Stimulated activated memory B cell treated with anti-CD40 and anti-IgM and Interleukin-4, amounts not matched to agents 10 μg/mL and 1 μg/mL and 100 μg/mL, for 72 hours (primary cell): ENCODE measurements around the gene AKT1.
"Not testable (repeated sequence)": the region's sequence is repeated elsewhere in the genome, so short reads cannot be mapped to it uniquely, and the experiment has no call there.

ENCODE experiments used
- ATAC-seq: fragments of 150-1000 bp; cut with Tn5 transposase; 2 replicates; pipeline ENCODE4 v1.10.0; 2021
- H3K27ac Mint-ChIP-seq: one replicate; pipeline ENCODE4 v1.8.0; 2022; ENCODE audit warnings: mild to moderate bottlenecking, mixed read lengths
- H3K27me3 Mint-ChIP-seq: one replicate; pipeline ENCODE4 v1.8.0; 2022; ENCODE audit warnings: mixed read lengths
- H3K36me3 Mint-ChIP-seq: one replicate; pipeline ENCODE4 v1.8.0; 2022; ENCODE audit warnings: mixed read lengths
- H3K4me1 Mint-ChIP-seq: one replicate; pipeline ENCODE4 v1.8.0; 2022; ENCODE audit warnings: mixed read lengths
- H3K4me3 Mint-ChIP-seq: one replicate; pipeline ENCODE4 v1.8.0; 2022; ENCODE audit warnings: mild to moderate bottlenecking, moderate library complexity, mixed read lengths
- H3K9me3 Mint-ChIP-seq: one replicate; pipeline ENCODE4 v1.8.0; 2022; ENCODE audit warnings: mixed read lengths

Gene AKT1

DNA sequence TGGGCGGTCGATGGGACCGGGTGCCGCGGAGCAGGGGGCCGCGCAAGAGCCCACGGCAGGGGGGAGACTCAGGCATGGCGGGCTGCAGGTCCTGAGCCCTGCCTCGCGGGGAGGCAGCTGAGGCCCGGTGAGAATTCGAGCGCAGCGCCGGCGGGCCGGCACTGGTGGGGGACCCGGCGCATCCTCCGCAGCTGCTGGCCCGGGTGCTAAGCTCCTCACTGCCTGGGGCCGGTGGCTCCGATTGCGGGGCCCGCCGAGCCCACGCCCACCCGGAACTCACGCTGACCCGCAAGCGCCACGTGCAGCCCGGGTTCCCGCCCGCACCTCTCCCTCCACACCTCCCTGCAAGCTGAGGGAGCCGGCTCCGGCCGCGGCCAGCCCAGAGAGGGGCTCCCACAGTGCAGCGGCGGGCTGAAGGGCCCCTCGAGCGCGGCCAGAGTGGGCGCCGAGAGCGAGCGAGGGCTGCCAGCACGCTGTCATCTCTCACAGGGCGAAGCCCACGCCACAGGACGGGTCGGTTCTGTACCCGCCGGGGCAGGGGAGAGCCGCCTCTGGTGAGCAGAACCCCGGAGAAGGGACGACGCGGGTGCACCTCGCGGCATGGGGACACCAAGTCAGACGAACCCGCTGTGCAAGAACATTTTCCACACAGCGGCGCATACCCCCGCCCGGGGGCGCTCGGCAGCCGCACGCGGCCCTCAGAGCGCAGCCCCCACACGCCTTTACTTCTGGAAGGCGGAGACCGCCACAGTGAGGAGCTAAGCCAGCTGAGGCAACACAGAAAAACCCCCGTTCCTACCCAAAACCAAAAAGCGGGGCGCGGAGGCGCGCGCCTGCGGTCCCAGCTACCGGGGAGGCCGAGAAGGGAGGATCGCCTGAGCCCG is 43.8 kb downstream of the AKT1 start:
- no peak for ATAC-seq
- Mint-ChIP-seq H3K4me1 (peaks cover 41% of the 10 kb centered on the region), H3K27me3 (no peaks in the 10 kb centered on the region), H3K4me3 (peak overlapping the region; percentile 80), H3K36me3 (peaks cover 10% of the 10 kb centered on the region), H3K27ac (peak overlapping the region; percentile 72), H3K9me3 (no peaks in the 10 kb centered on the region)

DNA sequence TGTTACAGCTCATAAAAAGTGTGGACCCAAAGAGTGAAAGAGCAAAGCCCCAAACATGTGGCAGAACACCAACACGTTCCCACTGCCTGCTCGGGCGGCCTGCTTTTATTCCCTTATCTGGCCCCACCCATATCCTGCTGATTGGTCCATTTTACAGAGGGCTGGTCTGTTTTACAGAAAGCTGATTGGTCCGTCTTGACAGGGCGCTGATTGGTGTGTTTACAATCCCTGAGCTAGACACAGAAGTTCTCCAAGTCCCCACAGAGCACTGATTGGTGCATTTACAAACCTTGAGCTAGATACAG is 44.8 kb downstream of the AKT1 start:
- H3K4me3 Mint-ChIP-seq, ATAC-seq, H3K9me3 Mint-ChIP-seq, H3K27me3 Mint-ChIP-seq, H3K27ac Mint-ChIP-seq, H3K36me3 Mint-ChIP-seq: not testable (repeated sequence)
- H3K4me1 Mint-ChIP-seq = peaks cover 39% of the 10 kb centered on the region

DNA sequence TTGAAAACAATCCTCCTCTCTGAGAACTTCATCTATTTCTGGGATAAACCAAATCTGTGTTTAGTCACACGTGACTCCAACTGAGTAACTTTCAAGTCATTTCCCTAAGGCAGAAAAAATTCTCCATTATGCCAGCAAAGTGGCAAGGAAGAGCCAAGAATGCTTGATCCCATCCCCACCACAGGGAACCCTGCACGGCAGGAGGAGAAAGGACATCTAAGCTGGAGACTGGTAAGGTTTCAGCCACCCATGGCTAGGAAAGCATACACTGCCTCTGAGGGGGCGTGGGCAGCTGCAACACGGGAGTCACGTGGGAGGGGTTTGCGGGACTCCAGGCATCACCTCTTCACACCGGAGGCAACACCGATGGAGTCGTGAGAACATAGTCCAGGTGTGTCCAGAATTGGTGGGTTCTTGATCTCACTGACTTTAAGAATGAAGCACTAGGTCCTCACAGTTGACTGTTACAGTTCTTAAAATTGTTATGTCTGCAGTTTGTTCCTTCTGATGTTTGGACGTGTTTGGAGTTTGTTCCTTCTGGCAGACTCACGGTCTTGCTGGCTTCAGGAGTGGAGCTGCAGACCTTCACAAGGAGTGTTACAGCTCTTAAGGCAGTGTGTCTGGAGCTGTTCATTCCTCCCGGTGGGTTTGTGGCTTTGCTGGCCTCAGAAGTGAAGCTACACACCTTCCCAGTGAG is 45.3 kb downstream of the AKT1 start:
- peaks cover 4% of the 10 kb centered on the region for H3K36me3 Mint-ChIP-seq
- no peak overlapping the region for H3K4me3 Mint-ChIP-seq
- H3K27ac Mint-ChIP-seq = no peak overlapping the region

DNA sequence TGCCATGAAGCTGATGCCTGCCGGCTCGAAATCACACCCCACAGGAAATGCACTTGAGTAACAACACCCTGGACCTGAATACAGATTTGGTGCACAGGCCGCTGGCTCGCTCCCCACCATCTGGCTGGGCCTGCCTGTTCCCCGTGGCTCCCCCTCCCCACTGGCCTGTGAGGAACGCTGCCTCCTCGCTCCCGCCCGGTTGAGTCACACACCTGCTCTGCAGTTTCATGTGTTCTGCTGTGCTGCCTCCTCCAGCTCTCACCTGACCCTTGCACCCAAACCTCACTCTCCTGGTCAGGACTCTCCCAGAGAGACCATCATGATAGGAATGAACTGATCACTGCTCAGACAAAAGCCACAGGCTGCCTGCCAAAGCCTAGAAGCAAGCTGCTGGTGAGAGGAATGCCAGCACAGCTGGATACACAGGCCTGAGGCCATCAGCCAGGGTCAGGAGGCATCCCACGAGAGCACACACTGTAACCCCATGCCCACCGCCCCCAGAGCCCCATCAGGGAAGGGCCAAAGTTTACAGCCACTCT is 46.4 kb downstream of the AKT1 start:
- ATAC-seq = no peak
- Mint-ChIP-seq H3K36me3 (no peaks in the 10 kb centered on the region), H3K4me1 (peaks cover 27% of the 10 kb centered on the region), H3K4me3 (no peak overlapping the region), H3K9me3 (no peaks in the 10 kb centered on the region), H3K27me3 (no peaks in the 10 kb centered on the region), H3K27ac (peak overlapping the region; percentile 17)

More for the DNA sequence above, 45.3 kb downstream of the AKT1 start:
- Mint-ChIP-seq H3K4me1 (peaks cover 38% of the 10 kb centered on the region), H3K27me3 (no peaks in the 10 kb centered on the region), H3K9me3 (no peaks in the 10 kb centered on the region)
- no peak for ATAC-seq

DNA sequence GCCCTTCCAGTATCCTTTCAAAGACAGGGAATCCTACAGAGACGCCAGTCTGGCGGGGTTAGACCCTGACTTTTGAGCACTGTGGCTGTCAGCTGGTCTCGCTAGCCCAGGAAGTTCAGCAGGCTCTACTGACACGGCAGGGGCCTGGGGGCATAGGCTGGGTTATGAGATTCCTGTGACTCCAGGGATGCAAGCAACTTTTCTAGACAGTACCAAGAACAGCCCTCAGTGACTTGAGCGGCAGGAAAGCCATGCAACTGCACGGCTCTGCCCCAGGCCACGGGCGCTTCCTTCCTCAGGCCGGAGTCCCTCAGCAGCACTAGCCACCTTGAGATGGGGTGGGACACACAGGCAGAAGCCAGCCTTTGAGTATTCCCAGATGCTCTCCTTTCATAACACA is 47.7 kb downstream of the AKT1 start:
- Mint-ChIP-seq H3K27me3 (peaks cover 6% of the 10 kb centered on the region), H3K4me3 (no peak overlapping the region), H3K36me3 (no peaks in the 10 kb centered on the region), H3K27ac (no peak overlapping the region), H3K9me3 (no peaks in the 10 kb centered on the region), H3K4me1 (peaks cover 19% of the 10 kb centered on the region)
- no peak for ATAC-seq

DNA sequence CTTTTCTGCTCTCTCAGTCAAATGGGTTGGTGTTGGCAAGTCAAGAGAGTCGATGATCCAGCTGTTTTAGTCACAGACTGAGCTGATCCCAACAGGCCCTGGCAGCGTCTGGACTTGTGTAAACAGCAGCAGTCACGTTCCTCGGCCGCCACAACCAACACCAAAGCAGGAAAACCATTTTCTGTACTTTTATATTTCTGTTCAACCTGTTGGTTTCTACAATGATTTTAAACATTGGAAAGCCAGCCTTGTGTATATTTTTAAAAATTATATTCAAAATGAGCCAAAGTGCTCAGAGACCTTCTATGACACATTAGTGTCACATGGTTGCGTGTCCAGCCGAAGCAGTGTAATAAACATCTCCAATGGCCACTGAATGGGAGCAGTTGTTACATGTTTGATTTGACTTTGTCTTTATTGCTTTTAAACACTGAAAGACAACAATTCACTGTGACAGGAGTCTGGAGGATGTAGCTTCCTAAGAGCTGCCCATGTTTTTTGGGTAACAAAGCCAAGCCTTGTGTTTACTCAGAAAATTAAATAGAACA is 48.5 kb downstream of the AKT1 start:
- peaks cover 15% of the 10 kb centered on the region for H3K27me3 Mint-ChIP-seq
- ATAC-seq = no peak
- no peaks in the 10 kb centered on the region for H3K9me3 Mint-ChIP-seq
- H3K27ac Mint-ChIP-seq = no peak overlapping the region
- H3K4me1 Mint-ChIP-seq = peaks cover 21% of the 10 kb centered on the region
- no peaks in the 10 kb centered on the region for H3K36me3 Mint-ChIP-seq
- H3K4me3 Mint-ChIP-seq = no peak overlapping the region

DNA sequence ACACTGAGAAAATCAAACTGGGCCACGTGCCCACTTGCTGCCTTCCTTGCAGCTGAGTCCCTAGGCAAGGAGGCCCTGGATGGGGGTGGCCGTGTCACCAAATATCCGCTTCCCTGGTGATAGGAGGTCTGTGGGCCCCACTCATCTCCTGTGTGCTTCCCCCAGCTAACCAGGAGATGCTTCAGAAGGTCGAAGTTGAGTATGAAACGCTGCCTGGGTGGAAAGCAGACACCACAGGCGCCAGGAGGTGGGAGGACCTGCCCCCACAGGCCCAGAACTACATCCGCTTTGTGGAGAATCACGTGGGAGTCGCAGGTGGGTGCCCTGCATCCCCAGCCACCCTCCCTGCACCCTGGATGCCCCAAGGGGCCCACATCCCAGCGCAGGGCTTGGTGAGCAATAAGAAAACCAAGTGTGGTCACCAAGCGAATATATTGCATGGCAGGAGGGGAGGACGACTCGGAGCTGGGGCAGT is 49.4 kb downstream of the AKT1 start:
- Mint-ChIP-seq H3K36me3 (no peaks in the 10 kb centered on the region), H3K27me3 (peaks cover 24% of the 10 kb centered on the region), H3K9me3 (no peaks in the 10 kb centered on the region), H3K27ac (no peak overlapping the region), H3K4me1 (peaks cover 29% of the 10 kb centered on the region), H3K4me3 (no peak overlapping the region)
- peak; percentile 72 for ATAC-seq

DNA sequence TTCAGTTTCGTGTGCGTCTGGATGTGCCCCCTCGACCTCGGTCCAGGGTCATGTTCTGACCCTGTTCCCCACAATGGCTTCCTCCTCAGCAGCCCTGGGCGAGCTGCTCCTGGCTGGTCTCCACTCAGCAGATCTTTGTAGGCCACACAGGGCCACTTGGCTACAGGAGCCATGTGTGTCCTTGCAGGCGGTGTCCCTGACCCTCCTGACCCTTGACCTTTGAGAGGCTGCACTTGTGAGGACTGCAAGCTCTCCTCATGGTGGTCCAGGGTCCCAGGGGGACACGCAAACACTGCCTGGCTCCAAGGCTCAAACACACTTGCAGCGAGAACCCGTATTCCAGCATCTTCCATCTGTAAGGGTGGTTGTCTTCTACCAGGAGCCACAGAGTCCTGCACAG is 50.1 kb downstream of the AKT1 start:
- H3K4me3 Mint-ChIP-seq = no peak overlapping the region
- no peaks in the 10 kb centered on the region for H3K9me3 Mint-ChIP-seq
- no peak overlapping the region for H3K27ac Mint-ChIP-seq
- no peak for ATAC-seq
- peaks cover 30% of the 10 kb centered on the region for H3K4me1 Mint-ChIP-seq
- H3K27me3 Mint-ChIP-seq = peaks cover 29% of the 10 kb centered on the region
- H3K36me3 Mint-ChIP-seq = no peaks in the 10 kb centered on the region

DNA sequence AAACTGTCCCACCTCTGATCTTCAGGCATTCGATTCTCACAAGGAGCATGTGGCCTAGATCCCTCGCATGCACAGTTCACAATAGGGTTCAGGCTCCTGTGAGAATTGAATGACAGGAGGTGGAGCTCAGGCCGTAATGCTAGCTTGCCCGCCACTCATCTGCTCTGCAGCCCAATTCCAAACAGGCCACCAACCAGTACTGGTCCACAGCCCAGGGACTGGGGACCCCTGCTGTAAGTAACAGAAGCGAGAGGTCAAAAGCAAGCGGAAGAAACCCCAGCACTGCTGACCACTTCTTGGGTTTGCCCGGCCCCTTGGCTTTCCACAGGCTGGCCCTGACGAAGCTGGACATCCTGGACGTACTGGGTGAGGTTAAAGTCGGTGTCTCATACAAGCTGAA is 51.1 kb downstream of the AKT1 start:
- Mint-ChIP-seq H3K4me1 (peaks cover 36% of the 10 kb centered on the region), H3K27ac (no peak overlapping the region), H3K36me3 (no peaks in the 10 kb centered on the region), H3K9me3 (no peaks in the 10 kb centered on the region), H3K27me3 (peaks cover 36% of the 10 kb centered on the region), H3K4me3 (no peak overlapping the region)
- no peak for ATAC-seq

DNA sequence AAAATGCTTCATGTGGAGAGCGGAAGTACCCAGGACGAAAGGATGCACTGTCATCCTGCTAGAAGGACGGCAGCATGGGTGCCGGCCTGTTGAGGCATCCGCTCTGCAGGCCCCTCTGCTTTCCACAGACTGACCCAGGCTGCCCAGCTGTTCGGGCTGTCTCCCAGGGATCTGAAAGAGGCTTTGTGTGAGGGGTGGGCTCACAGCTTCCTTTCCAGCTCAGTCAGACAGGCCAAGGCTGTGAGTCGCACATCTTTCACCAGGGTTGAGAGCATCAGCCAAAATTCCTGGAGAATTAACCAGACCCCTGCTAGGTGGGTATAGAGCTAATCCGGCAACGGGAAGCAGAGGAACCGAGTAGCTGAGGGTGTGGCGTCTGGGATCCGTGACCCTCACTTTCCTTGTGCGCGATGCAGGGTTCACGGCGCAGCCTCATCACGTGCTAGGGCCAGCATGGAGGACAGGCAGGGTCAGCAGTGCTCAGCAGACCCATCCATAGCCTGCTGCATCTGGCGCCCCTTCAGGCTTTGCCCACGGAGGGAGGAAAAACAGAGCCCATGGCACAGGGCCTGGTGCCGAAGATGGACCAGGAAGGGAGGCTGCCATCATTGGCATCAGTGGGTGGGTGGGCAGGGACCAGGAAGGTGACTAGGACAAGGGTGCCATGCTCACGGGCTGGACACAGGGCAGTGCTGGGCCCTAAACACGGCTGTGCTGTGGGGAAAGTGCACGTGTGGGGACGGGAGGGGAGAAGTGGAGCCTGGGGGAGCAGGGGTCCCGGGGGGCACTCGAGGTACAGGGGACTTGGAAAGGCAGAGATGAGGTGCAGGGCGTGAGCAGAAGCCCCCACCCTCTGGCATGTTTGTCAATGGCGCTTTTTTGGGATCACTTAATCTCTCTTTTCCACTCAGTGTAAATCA is 51.8 kb downstream of the AKT1 start:
- Mint-ChIP-seq H3K4me1 (peaks cover 29% of the 10 kb centered on the region), H3K36me3 (no peaks in the 10 kb centered on the region), H3K27ac (no peak overlapping the region), H3K4me3 (no peak overlapping the region), H3K9me3 (no peaks in the 10 kb centered on the region), H3K27me3 (peaks cover 39% of the 10 kb centered on the region)
- no peak for ATAC-seq

DNA sequence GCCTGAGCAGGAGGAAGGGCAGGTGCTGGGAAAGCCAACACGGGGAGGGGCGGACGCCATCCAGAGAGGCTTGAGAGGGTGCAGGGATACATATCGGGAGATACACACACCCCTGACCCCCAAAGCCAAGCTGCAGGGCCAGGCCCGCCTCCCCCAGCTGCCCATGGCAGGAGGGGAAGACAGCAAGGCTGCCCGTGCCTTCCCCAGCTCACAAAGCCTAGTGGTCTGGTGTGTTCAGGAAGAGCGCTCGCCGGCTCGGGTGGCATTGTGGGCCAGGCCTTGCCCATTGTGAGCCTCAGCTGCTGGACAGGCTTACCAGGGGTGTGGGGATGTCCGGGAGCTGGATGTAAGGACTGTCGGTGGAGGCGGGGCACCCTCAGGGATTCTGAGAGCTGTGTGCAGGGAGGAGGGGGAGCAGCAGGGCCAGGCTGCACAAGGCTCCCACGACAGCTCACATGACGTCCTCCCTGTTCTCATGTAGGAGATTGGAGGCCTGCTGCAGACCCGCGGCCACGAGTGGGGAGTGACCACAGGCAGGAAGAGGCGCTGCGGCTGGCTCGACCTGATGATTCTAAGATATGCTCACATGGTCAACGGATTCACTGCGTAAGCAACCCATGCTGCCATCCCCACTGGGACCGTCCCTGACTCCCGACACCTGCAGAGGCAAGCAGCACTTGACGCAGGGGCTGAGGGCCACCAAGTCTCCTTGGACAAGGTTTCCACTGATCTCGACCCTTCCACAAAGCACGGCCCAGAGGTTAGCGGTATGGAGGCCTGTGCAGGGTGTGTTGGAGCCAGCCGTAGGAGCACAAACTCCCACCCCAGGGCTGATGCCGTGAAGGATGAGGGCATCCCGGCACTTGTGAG is 52.7 kb downstream of the AKT1 start:
- peaks cover 27% of the 10 kb centered on the region for H3K4me1 Mint-ChIP-seq
- no peaks in the 10 kb centered on the region for H3K36me3 Mint-ChIP-seq
- ATAC-seq = no peak
- no peak overlapping the region for H3K4me3 Mint-ChIP-seq
- H3K9me3 Mint-ChIP-seq = no peaks in the 10 kb centered on the region
- H3K27ac Mint-ChIP-seq = no peak overlapping the region
- H3K27me3 Mint-ChIP-seq = peaks cover 48% of the 10 kb centered on the region

DNA sequence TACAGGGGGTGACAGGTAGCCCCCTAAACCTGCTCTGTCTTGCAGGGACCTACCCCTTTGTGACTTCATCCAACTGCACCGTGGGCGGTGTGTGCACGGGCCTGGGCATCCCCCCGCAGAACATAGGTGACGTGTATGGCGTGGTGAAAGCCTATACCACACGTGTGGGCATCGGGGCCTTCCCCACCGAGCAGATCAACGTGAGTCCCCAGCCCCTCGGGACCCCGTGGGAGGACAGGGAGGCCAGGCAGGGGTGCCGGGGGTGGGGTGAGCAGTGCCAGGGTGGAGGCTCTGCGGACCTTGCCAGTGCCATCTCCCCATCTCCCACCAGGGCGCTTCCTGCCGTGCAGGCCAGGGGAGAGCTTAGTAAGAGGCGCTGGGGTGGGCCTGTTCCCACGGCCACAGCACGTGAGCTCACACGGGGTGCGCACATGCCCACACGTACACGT is 53.7 kb downstream of the AKT1 start:
- peaks cover 27% of the 10 kb centered on the region for H3K4me1 Mint-ChIP-seq
- H3K36me3 Mint-ChIP-seq = no peaks in the 10 kb centered on the region
- ATAC-seq = peak; percentile 68
- H3K9me3 Mint-ChIP-seq = no peaks in the 10 kb centered on the region
- H3K27ac Mint-ChIP-seq = peak overlapping the region; percentile 24
- H3K27me3 Mint-ChIP-seq = peaks cover 54% of the 10 kb centered on the region
- no peak overlapping the region for H3K4me3 Mint-ChIP-seq

DNA sequence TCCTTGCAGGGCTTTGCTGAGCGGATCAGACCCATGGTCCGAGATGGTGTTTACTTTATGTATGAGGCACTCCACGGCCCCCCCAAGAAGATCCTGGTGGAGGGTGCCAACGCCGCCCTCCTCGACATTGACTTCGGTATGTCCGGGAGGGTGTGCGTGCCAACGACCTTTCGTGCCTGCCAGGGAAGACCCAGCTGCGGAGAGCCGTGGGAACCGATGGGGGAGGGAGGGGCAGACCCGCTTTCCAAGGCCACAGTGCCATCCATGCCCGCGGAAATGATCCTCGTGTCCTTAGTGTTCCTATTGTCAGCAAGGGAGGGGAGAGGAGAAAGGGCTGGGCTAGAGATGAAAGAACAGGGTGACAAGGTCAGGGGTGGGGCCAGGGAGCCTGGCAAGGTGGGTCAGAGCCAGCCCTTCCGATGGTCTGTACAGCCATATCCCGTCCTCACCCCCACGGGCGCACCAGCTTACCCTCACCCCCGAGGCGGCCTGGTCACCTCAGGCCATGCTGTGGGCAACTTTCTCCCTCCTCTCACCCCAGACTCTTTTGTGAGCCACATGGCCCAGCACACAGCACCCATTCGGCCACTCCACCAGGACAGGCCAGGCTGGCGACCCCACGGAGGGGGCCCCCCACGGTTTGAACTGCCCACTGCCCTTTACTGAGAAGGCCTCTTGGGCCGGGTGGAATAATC is 54.3 kb downstream of the AKT1 start:
- H3K36me3 Mint-ChIP-seq = no peaks in the 10 kb centered on the region
- peaks cover 24% of the 10 kb centered on the region for H3K4me1 Mint-ChIP-seq
- H3K9me3 Mint-ChIP-seq = no peaks in the 10 kb centered on the region
- peak overlapping the region; percentile 24 for H3K27ac Mint-ChIP-seq
- peaks cover 54% of the 10 kb centered on the region for H3K27me3 Mint-ChIP-seq
- no peak for ATAC-seq
- no peak overlapping the region for H3K4me3 Mint-ChIP-seq
